HepG2 (cell line): ENCODE data around the gene PGK1. TPM values are rescaled to one million over a fixed set of nuclear protein-coding genes. Genes with fewer than 3 reads are reported as not detected.

Experiments
- GATAD1 ChIP-seq: IDR thresholded peaks from 2 replicates; pipeline ENCODE4 v1.6.1; 2016; ENCODE audit warnings: missing genetic modification reagents, missing compliant biosample characterization
- GTF2F1 ChIP-seq: fragments of 150-350 bp; IDR thresholded peaks from 2 replicates; pipeline ENCODE4 v1.6.1; 2014; ENCODE audit warnings: low read length
- MEF2D ChIP-seq: sonication (generic); formaldehyde crosslinking; IDR thresholded peaks from 2 replicates; pipeline ENCODE4 v1.5.1; 2020; ENCODE audit warnings: mild to moderate bottlenecking, missing genetic modification reagents
- MLLT10 ChIP-seq: sonication (generic); formaldehyde crosslinking; IDR thresholded peaks from 2 replicates; pipeline ENCODE4 v1.4.0; 2020; ENCODE audit warnings: missing genetic modification reagents
- PLRG1 ChIP-seq: fragments of 450-650 bp; conservative IDR thresholded peaks from 2 replicates; pipeline ENCODE4 v1.6.1; 2016
- RFX5 ChIP-seq: IDR thresholded peaks from 2 replicates; pipeline ENCODE4 v1.6.1; 2011; ENCODE audit warnings: low read depth, low read length, improper control_type of control experiment
- TOE1 ChIP-seq: sonication (generic); formaldehyde crosslinking; IDR thresholded peaks from 2 replicates; pipeline ENCODE4 v1.4.0; 2020; ENCODE audit warnings: mild to moderate bottlenecking, missing genetic modification reagents
- ZBTB7B ChIP-seq: sonication (generic); formaldehyde crosslinking; IDR thresholded peaks from 2 replicates; pipeline ENCODE4 v1.4.0; 2020; ENCODE audit warnings: missing genetic modification reagents
- ZNF256 ChIP-seq: sonication (generic); formaldehyde crosslinking; conservative IDR thresholded peaks from 2 replicates; pipeline ENCODE4 v1.4.0; 2020; ENCODE audit warnings: missing genetic modification reagents
- polyA plus RNA-seq, 8 experiments: library from polyadenylated mRNA; depleted of rRNA in 3 of 8; stranded (reverse) in 7 of 8; unstranded in 1 of 8; fragments of >200 nt; fragmentation: Illumina TruSeq in 4 of 8; extraction: Trizol in 4 of 8; gene quantifications; 2 replicates each; pipeline versions ENCODE4 v1.2.1 to v1.2.3, GENCODE V29; 2011 to 2016; ENCODE audit warnings: low read depth in 4 of 8, missing spikeins in 1 of 8, mixed read lengths in 1 of 8; ENCODE audit not compliant: insufficient read depth in 1 of 8
- total RNA-seq, 5 experiments: library from RNA; depleted of rRNA; stranded (reverse); fragments of >200 nt; fragmentation: Illumina TruSeq; extraction: Trizol; gene quantifications; 2 replicates each; pipeline ENCODE4 v1.2.3, GENCODE V29; 2016; ENCODE audit warnings: low read depth in 1 of 5
- TF ChIP-seq, protein P1 (sequence below): sonication (generic); formaldehyde crosslinking; IDR thresholded peaks from 2 replicates; pipeline ENCODE4 v1.4.0; 2020; ENCODE audit warnings: mild to moderate bottlenecking, missing genetic modification reagents
- TF ChIP-seq, protein P2 (sequence below): sonication (generic); formaldehyde crosslinking; IDR thresholded peaks from 2 replicates; pipeline ENCODE4 v1.5.0; 2020; ENCODE audit warnings: mild to moderate bottlenecking, missing genetic modification reagents, borderline replicate concordance
- TF ChIP-seq, protein P3 (sequence below): sonication (generic); formaldehyde crosslinking; IDR thresholded peaks from 2 replicates; pipeline ENCODE4 v1.4.0; 2020; ENCODE audit warnings: missing genetic modification reagents, mild to moderate bottlenecking, borderline replicate concordance
- TF ChIP-seq, protein P4 (sequence below): IDR thresholded peaks from 2 replicates; pipeline ENCODE4 v1.6.1; 2012; ENCODE audit warnings: low read length, improper control_type of control experiment
- TF ChIP-seq, protein P5 (sequence below): fragments of 450-650 bp; IDR thresholded peaks from 2 replicates; pipeline ENCODE4 v1.6.1; 2016
- TF ChIP-seq, protein P6 (sequence below): sonication (generic); formaldehyde crosslinking; IDR thresholded peaks from 2 replicates; pipeline ENCODE4 v1.5.0; 2020; ENCODE audit warnings: mild to moderate bottlenecking, missing genetic modification reagents

Gene PGK1
- total and polyA plus RNA-seq, 2 of the 13 experiments (the other 11 are each of a cell fraction or from before 2014, with no cell fraction given), result 325 to 1,274 TPM

DNA sequence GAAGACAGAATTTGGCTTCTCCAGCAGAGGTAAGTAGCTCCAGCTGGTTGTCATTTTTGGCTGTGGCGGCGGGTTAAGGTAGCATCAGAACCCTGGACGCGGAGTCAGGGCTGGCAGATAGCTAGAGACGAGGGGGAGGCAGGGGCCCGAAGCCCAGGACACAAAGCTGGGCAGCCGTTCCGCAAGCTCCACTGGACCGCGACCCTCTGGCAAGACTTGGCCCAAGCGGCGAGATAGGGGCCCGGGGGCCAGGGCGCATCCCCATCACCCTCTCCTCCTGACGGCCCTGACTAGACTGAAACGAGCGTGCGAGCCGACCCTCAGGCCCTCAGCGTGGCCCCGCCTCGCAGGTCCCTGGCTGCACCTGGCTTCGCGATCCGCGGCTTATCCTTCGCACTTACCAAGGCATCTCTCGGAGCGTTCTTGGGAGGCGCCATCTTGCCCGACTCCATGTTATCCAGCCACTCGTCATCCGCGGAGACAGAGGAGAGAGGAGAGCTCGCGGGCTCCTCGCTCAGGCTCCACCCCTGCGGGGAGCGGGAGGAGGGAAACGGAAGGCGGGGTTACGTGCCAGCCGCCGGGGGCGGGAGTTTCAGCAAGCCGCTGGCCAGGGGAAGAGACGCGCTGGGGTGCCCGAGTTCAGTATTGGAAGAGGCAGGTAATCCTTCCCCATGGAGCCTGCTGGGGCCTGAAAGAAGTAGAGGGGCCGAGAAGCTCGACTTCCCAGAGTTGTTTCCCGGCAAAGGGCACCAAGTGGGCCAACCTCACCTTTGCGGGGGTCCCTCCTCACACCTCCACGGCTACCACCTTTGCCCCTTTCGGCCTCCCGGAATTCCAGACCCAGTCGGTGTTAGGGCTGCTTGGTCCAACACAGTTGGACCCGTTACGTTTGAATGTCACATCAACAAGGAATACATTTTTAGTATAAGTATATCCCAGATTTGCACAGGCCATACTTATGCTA, 35.4 kb downstream of the PGK1 start, which contains the start of gene TAF9B (continued):
- TF ChIP-seq, protein P1, sequence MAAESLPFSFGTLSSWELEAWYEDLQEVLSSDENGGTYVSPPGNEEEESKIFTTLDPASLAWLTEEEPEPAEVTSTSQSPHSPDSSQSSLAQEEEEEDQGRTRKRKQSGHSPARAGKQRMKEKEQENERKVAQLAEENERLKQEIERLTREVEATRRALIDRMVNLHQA (CRISPR knock-in tag), result no peak
- TF ChIP-seq, protein P2, sequence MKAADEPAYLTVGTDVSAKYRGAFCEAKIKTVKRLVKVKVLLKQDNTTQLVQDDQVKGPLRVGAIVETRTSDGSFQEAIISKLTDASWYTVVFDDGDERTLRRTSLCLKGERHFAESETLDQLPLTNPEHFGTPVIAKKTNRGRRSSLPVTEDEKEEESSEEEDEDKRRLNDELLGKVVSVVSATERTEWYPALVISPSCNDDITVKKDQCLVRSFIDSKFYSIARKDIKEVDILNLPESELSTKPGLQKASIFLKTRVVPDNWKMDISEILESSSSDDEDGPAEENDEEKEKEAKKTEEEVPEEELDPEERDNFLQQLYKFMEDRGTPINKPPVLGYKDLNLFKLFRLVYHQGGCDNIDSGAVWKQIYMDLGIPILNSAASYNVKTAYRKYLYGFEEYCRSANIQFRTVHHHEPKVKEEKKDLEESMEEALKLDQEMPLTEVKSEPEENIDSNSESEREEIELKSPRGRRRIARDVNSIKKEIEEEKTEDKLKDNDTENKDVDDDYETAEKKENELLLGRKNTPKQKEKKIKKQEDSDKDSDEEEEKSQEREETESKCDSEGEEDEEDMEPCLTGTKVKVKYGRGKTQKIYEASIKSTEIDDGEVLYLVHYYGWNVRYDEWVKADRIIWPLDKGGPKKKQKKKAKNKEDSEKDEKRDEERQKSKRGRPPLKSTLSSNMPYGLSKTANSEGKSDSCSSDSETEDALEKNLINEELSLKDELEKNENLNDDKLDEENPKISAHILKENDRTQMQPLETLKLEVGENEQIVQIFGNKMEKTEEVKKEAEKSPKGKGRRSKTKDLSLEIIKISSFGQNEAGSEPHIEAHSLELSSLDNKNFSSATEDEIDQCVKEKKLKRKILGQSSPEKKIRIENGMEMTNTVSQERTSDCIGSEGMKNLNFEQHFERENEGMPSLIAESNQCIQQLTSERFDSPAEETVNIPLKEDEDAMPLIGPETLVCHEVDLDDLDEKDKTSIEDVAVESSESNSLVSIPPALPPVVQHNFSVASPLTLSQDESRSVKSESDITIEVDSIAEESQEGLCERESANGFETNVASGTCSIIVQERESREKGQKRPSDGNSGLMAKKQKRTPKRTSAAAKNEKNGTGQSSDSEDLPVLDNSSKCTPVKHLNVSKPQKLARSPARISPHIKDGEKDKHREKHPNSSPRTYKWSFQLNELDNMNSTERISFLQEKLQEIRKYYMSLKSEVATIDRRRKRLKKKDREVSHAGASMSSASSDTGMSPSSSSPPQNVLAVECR (CRISPR knock-in tag), result no peak; the same call in 1 of the 2 replicates
- TF ChIP-seq MEF2D (CRISPR knock-in tag) (0 out of 2 replicates have a peak, but pooled peaks have one; percentile 31), TOE1 (CRISPR knock-in tag) (no peak), ZNF256 (CRISPR knock-in tag) (no peak), GTF2F1 (no peak), GATAD1 (peak; percentile 10; the same call in 1 of the 2 replicates), MLLT10 (CRISPR knock-in tag) (no peak), RFX5 (no peak), PLRG1 (no peak), ZBTB7B (no peak; the same call in 1 of the 2 replicates)
- TF ChIP-seq, protein P3, sequence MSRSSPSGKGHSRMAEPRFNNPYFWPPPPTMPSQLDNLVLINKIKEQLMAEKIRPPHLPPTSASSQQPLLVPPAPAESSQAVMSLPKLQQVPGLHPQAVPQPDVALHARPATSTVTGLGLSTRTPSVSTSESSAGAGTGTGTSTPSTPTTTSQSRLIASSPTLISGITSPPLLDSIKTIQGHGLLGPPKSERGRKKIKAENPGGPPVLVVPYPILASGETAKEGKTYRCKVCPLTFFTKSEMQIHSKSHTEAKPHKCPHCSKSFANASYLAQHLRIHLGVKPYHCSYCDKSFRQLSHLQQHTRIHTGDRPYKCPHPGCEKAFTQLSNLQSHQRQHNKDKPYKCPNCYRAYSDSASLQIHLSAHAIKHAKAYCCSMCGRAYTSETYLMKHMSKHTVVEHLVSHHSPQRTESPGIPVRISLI (CRISPR knock-in tag), result no peak
- TF ChIP-seq, protein P4, sequence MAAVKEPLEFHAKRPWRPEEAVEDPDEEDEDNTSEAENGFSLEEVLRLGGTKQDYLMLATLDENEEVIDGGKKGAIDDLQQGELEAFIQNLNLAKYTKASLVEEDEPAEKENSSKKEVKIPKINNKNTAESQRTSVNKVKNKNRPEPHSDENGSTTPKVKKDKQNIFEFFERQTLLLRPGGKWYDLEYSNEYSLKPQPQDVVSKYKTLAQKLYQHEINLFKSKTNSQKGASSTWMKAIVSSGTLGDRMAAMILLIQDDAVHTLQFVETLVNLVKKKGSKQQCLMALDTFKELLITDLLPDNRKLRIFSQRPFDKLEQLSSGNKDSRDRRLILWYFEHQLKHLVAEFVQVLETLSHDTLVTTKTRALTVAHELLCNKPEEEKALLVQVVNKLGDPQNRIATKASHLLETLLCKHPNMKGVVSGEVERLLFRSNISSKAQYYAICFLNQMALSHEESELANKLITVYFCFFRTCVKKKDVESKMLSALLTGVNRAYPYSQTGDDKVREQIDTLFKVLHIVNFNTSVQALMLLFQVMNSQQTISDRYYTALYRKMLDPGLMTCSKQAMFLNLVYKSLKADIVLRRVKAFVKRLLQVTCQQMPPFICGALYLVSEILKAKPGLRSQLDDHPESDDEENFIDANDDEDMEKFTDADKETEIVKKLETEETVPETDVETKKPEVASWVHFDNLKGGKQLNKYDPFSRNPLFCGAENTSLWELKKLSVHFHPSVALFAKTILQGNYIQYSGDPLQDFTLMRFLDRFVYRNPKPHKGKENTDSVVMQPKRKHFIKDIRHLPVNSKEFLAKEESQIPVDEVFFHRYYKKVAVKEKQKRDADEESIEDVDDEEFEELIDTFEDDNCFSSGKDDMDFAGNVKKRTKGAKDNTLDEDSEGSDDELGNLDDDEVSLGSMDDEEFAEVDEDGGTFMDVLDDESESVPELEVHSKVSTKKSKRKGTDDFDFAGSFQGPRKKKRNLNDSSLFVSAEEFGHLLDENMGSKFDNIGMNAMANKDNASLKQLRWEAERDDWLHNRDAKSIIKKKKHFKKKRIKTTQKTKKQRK, result no peak
- TF ChIP-seq, protein P5, sequence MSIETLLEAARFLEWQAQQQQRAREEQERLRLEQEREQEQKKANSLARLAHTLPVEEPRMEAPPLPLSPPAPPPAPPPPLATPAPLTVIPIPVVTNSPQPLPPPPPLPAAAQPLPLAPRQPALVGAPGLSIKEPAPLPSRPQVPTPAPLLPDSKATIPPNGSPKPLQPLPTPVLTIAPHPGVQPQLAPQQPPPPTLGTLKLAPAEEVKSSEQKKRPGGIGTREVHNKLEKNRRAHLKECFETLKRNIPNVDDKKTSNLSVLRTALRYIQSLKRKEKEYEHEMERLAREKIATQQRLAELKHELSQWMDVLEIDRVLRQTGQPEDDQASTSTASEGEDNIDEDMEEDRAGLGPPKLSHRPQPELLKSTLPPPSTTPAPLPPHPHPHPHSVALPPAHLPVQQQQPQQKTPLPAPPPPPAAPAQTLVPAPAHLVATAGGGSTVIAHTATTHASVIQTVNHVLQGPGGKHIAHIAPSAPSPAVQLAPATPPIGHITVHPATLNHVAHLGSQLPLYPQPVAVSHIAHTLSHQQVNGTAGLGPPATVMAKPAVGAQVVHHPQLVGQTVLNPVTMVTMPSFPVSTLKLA, result no peak
- TF ChIP-seq, protein P6, sequence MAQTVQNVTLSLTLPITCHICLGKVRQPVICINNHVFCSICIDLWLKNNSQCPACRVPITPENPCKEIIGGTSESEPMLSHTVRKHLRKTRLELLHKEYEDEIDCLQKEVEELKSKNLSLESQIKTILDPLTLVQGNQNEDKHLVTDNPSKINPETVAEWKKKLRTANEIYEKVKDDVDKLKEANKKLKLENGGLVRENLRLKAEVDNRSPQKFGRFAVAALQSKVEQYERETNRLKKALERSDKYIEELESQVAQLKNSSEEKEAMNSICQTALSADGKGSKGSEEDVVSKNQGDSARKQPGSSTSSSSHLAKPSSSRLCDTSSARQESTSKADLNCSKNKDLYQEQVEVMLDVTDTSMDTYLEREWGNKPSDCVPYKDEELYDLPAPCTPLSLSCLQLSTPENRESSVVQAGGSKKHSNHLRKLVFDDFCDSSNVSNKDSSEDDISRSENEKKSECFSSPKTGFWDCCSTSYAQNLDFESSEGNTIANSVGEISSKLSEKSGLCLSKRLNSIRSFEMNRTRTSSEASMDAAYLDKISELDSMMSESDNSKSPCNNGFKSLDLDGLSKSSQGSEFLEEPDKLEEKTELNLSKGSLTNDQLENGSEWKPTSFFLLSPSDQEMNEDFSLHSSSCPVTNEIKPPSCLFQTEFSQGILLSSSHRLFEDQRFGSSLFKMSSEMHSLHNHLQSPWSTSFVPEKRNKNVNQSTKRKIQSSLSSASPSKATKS (CRISPR knock-in tag), result no peak
